PC-3 (cell line): ENCODE measurements around the gene DNAJC5. TPM values are rescaled to one million over a fixed set of nuclear protein-coding genes. Genes with fewer than 3 reads are reported as not detected.

Experiments
- ATAC-seq: fragments of 200-7000 bp; cut with Tn5 transposase; 2 replicates; pipeline ENCODE4 v1.9.1; 2020; ENCODE audit warnings: mild to moderate bottlenecking, moderate library complexity
- BruUV-seq: library from RNA; stranded (reverse); fragments of 400-500 nt; replicated peaks from 2 replicates; lab custom pipeline; 2021; lab: Mats Ljungman, UMichigan
- CTCF ChIA-PET: fragments of 300-600 bp; sonication (Branson Sonifier 250); formaldehyde crosslinking; loops from one replicate; lab custom pipeline; 2022; ENCODE audit warnings: antibody characterized with exemption; lab: Charles Lee
- POLR2A ChIA-PET: fragments of 300-600 bp; sonication (Branson Sonifier 250); formaldehyde crosslinking; loops from one replicate; lab custom pipeline; 2022; ENCODE audit warnings: antibody characterized with exemption; ENCODE audit not compliant: unreplicated experiment; lab: Charles Lee
- DNase-seq: peaks from one replicate; pipeline ENCODE4 v3.0.0-alpha.2; 2015
- H2AFZ ChIP-seq: fragments of 300-600 bp; sonication (generic); 2 replicates; pipeline ENCODE4 v1.6.0; 2016; ENCODE audit warnings: antibody characterized with exemption, low read length
- H3F3A ChIP-seq: fragments of 300-600 bp; sonication (generic); one replicate; pipeline ENCODE4 v1.6.0; 2017; ENCODE audit warnings: antibody characterized with exemption, low read length, control low read depth, mild to moderate bottlenecking; ENCODE audit not compliant: unreplicated experiment
- H3K27ac ChIP-seq: fragments of 300-600 bp; sonication (generic); 2 replicates; pipeline ENCODE4 v1.5.1; 2016; ENCODE audit warnings: mild to moderate bottlenecking, low read length
- H3K27me3 ChIP-seq: fragments of 300-600 bp; sonication (generic); 2 replicates; pipeline ENCODE4 v1.6.1; 2016; ENCODE audit warnings: low read length, mixed read lengths
- H3K36me3 ChIP-seq: fragments of 300-600 bp; sonication (generic); 2 replicates; pipeline ENCODE4 v1.6.1; 2016; ENCODE audit warnings: low read depth, mixed run types, low read length, mixed read lengths
- H3K4me1 ChIP-seq: fragments of 300-600 bp; sonication (generic); 2 replicates; pipeline ENCODE4 v1.5.1; 2016; ENCODE audit warnings: low read length; ENCODE audit not compliant: insufficient read depth
- H3K4me2 ChIP-seq: fragments of 300-600 bp; sonication (generic); 2 replicates; pipeline ENCODE4 v1.6.0; 2016; ENCODE audit warnings: low read length
- H3K4me3 ChIP-seq: fragments of 300-600 bp; sonication (generic); 2 replicates; pipeline ENCODE4 v1.5.1; 2016; ENCODE audit warnings: mild to moderate bottlenecking, low read length, mixed read lengths
- H3K79me2 ChIP-seq: fragments of 300-600 bp; sonication (generic); 2 replicates; pipeline ENCODE4 v1.6.1; 2017; ENCODE audit warnings: low read length, mixed read lengths
- H3K9ac ChIP-seq: fragments of 300-600 bp; sonication (generic); 2 replicates; pipeline ENCODE4 v1.6.0; 2016; ENCODE audit warnings: mild to moderate bottlenecking, low read length
- H3K9me2 ChIP-seq: fragments of 300-600 bp; sonication (generic); replicated peaks from 2 replicates; pipeline ENCODE4 v1.6.1; 2016; ENCODE audit warnings: mixed run types, low read length, mixed read lengths
- H3K9me3 ChIP-seq: fragments of 300-600 bp; sonication (generic); 2 replicates; pipeline ENCODE4 v1.6.1; 2016; ENCODE audit warnings: low read length, mixed read lengths
- H4K20me1 ChIP-seq: fragments of 300-600 bp; sonication (generic); 2 replicates; pipeline ENCODE4 v1.6.1; 2016; ENCODE audit warnings: low read length, mixed read lengths
- EZH2 ChIP-seq: fragments of 300-600 bp; sonication (generic); IDR thresholded peaks from one replicate; pipeline ENCODE4 v1.6.1; 2017; ENCODE audit warnings: antibody characterized with exemption, mild to moderate bottlenecking, low read length; ENCODE audit not compliant: unreplicated experiment
- EZH2phosphoT487 ChIP-seq: fragments of 300-600 bp; sonication (generic); IDR thresholded peaks from 2 replicates; pipeline ENCODE4 v1.6.1; 2018; ENCODE audit warnings: mild to moderate bottlenecking, antibody characterized with exemption, low read length, borderline replicate concordance
- intact Hi-C: fragments of 100-400 bp; cut with micrococcal nuclease; formaldehyde crosslinking; loops from 2 replicates; pipeline ENCODE4 v1.9.0; 2023
- total RNA-seq: library from RNA; depleted of rRNA; stranded (reverse); fragments of >200 nt; gene quantifications from 2 replicates; pipeline ENCODE4 v1.2.3, GENCODE V29; 2014
- TF ChIP-seq, protein P1 (sequence below): fragments of 300-600 bp; sonication (generic); conservative IDR thresholded peaks from 2 replicates; pipeline ENCODE4 v1.5.1; 2017; ENCODE audit warnings: antibody characterized with exemption, low read depth, mild to moderate bottlenecking, low read length

Gene DNAJC5
- total RNA-seq, 1 experiment from 2014 or later: 73.7 TPM

DNA sequence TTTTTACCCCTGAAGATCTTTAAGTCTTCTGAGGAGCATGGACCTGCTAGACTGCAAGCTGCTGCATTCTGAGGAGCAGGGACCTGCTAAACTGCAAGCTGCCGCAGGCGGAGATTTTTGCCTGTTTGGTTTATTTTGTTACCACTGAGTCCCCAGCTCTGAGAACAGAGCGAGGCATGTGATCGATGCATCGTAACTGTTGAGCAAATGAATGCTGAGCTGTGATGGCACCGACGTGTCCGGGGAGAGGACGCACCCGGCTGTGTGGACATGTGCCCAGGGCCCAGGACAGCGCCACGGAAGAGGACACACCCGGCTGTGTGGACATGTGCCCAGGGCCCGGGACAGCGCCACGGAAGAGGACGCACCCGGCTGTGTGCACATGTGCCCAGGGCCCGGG is 24.2 kb downstream of the DNAJC5 start:
- ChIA-PET CTCF (no interaction called here), POLR2A (no interaction called here)
- H3K9me2 ChIP-seq: no peaks in the 10 kb centered on the region
- no peaks in the 10 kb centered on the region for H3K27me3 ChIP-seq
- H4K20me1 ChIP-seq: peaks cover 5% of the 10 kb centered on the region; the same call in 1 of the 2 replicates
- H3K27ac ChIP-seq: no peak overlapping the region
- no peaks in the 10 kb centered on the region for H3F3A ChIP-seq
- H3K36me3 ChIP-seq: peaks cover 10% of the 10 kb centered on the region
- H2AFZ ChIP-seq: no peak overlapping the region
- intact Hi-C loops: no loop called here
- no peak overlapping the region for H3K4me3 ChIP-seq
- H3K79me2 ChIP-seq: peaks cover 59% of the 10 kb centered on the region
- no TSS peak for BruUV-seq
- no peak for DNase-seq
- H3K4me2 ChIP-seq: no peak overlapping the region
- ATAC-seq: no peak
- TF ChIP-seq EZH2phosphoT487 (no peak), EZH2 (no peak)
- TF ChIP-seq, protein P1, sequence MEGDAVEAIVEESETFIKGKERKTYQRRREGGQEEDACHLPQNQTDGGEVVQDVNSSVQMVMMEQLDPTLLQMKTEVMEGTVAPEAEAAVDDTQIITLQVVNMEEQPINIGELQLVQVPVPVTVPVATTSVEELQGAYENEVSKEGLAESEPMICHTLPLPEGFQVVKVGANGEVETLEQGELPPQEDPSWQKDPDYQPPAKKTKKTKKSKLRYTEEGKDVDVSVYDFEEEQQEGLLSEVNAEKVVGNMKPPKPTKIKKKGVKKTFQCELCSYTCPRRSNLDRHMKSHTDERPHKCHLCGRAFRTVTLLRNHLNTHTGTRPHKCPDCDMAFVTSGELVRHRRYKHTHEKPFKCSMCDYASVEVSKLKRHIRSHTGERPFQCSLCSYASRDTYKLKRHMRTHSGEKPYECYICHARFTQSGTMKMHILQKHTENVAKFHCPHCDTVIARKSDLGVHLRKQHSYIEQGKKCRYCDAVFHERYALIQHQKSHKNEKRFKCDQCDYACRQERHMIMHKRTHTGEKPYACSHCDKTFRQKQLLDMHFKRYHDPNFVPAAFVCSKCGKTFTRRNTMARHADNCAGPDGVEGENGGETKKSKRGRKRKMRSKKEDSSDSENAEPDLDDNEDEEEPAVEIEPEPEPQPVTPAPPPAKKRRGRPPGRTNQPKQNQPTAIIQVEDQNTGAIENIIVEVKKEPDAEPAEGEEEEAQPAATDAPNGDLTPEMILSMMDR: no peak
- H3K9me3 ChIP-seq: no peaks in the 10 kb centered on the region
- no peak overlapping the region for H3K9ac ChIP-seq
- no peaks in the 10 kb centered on the region for H3K4me1 ChIP-seq

GRCh38 chr20:63920226-63920625 is 25.3 kb downstream of the DNAJC5 start:
- Histone ChIP-seq H3K9me3 (no peaks in the 10 kb centered on the region), H3K9ac (no peak overlapping the region), H3K27ac (no peak overlapping the region), H2AFZ (no peak overlapping the region), H3K4me1 (no peaks in the 10 kb centered on the region), H3K9me2 (no peaks in the 10 kb centered on the region), H3K4me3 (no peak overlapping the region), H3K27me3 (no peaks in the 10 kb centered on the region), H3K79me2 (peaks cover 54% of the 10 kb centered on the region), H3F3A (no peaks in the 10 kb centered on the region), H4K20me1 (no peaks in the 10 kb centered on the region), H3K4me2 (no peak overlapping the region), H3K36me3 (peaks cover 10% of the 10 kb centered on the region)
- intact Hi-C loops: no loop called here
- DNase-seq: no peak
- ChIA-PET POLR2A (no interaction called here), CTCF (no interaction called here)
- no peak for ATAC-seq
- BruUV-seq: no TSS peak
- TF ChIP-seq, protein P1: no peak
- TF ChIP-seq EZH2phosphoT487: no peak
- TF ChIP-seq EZH2: no peak

DNA sequence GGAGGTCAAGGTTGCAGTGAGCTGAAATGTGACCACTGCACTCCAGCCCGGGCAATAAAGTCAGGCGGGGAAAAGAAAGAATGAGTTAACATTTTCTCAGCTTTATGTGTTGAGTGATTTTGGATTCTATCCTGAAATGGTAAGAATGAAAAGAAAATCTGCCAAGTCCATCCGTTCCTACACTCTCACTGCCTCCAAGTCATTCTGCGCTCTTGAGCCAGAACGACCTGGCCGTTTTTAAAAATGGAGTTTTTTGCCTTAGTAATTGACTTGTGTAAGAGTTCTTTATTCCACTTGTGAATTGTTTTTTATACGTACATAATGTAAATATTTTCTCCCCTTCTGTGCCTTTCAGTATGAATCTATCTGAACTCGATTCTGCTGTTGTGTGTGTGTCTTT is 28.7 kb downstream of the DNAJC5 start:
- Histone ChIP-seq H2AFZ (no peak overlapping the region), H3K9me3 (no peaks in the 10 kb centered on the region), H3K9ac (no peak overlapping the region), H3K9me2 (no peaks in the 10 kb centered on the region), H3K36me3 (peaks cover 8% of the 10 kb centered on the region), H3K4me3 (no peak overlapping the region), H4K20me1 (no peaks in the 10 kb centered on the region), H3K79me2 (peaks cover 35% of the 10 kb centered on the region), H3K4me2 (no peak overlapping the region), H3F3A (no peaks in the 10 kb centered on the region), H3K27me3 (no peaks in the 10 kb centered on the region), H3K4me1 (no peaks in the 10 kb centered on the region), H3K27ac (no peak overlapping the region)
- BruUV-seq: no TSS peak
- POLR2A ChIA-PET: no interaction called here
- intact Hi-C loops: no loop called here
- CTCF ChIA-PET: no interaction called here
- ATAC-seq (no peak), DNase-seq (no peak)
- TF ChIP-seq, protein P1: no peak
